Colonic mucosa (tissue), 4 donors: ENCODE data around the gene WWOX. TPM values are rescaled to one million over a fixed set of nuclear protein-coding genes. Genes with fewer than 3 reads are reported as not detected.

Experiments used
- DNase-seq: peaks from one replicate; pipeline ENCODE4 v3.0.0-alpha.2; 2020
- H3K27ac ChIP-seq: fragments of 200-600 bp; one replicate; pipeline ENCODE4 v1.8.0; 2021
- H3K27me3 ChIP-seq: fragments of 200-600 bp; one replicate; pipeline ENCODE4 v1.8.0; 2021
- H3K36me3 ChIP-seq: fragments of 200-600 bp; one replicate; pipeline ENCODE4 v1.8.0; 2021
- H3K4me1 ChIP-seq: fragments of 200-600 bp; one replicate; pipeline ENCODE4 v1.8.0; 2021; ENCODE audit warnings: mild to moderate bottlenecking
- H3K4me3 ChIP-seq: fragments of 200-600 bp; one replicate; pipeline ENCODE4 v1.8.0; 2021
- H3K9ac ChIP-seq, 2 donors: one replicate each; pipeline ENCODE4 v1.7.0; 2013; ENCODE audit warnings: control low read depth in 2 of 2, low read depth in 2 of 2, low read length in 2 of 2
- H3K9me3 ChIP-seq: fragments of 200-600 bp; one replicate; pipeline ENCODE4 v1.8.0; 2021
- intact Hi-C: fragments of 100-400 bp; cut with DNase I; formaldehyde crosslinking; loops from one replicate; pipeline ENCODE4 v1.14.1; 2022
- total RNA-seq, 2 donors: library from RNA; stranded (reverse); fragmentation: NEBNext Ultra II Directional in 1 of 2; extraction: Animal tissue kit (Norgen Biotek cat#: 25700) in 1 of 2; gene quantifications; one replicate each; pipeline ENCODE4 v1.2.1, GENCODE V29; 2021
- TF ChIP-seq, protein P1 (sequence below): fragments of 200-600 bp; IDR thresholded peaks from one replicate; pipeline ENCODE4 v1.8.0; 2022; ENCODE audit warnings: antibody characterized with exemption, mild to moderate bottlenecking
- donor health status: healthy.
- donor health status: DM: no; HTN: no; CAD: no.
- donor health status: DM: no; HTN: no; CAD: no.

WWOX gene
- total RNA-seq, 2 donors from 2014 or later = 7.2 to 11.0 TPM

- no peak for DNase-seq
These were observed 690.1 kb downstream of the WWOX start for GRCh38 chr16:78789561-78789960.

GRCh38 chr16:78791011-78791410 is 691.6 kb downstream of the WWOX start:
- intact Hi-C loops = no loop called here

More at GRCh38 chr16:78789561-78789960, 690.1 kb downstream of the WWOX start:
- H3K4me1 ChIP-seq = no peaks in the 10 kb centered on the region
- intact Hi-C loops = no loop called here
- H3K27me3 ChIP-seq = no peaks in the 10 kb centered on the region
- no peak overlapping the region for H3K27ac ChIP-seq
- TF ChIP-seq, protein P1, sequence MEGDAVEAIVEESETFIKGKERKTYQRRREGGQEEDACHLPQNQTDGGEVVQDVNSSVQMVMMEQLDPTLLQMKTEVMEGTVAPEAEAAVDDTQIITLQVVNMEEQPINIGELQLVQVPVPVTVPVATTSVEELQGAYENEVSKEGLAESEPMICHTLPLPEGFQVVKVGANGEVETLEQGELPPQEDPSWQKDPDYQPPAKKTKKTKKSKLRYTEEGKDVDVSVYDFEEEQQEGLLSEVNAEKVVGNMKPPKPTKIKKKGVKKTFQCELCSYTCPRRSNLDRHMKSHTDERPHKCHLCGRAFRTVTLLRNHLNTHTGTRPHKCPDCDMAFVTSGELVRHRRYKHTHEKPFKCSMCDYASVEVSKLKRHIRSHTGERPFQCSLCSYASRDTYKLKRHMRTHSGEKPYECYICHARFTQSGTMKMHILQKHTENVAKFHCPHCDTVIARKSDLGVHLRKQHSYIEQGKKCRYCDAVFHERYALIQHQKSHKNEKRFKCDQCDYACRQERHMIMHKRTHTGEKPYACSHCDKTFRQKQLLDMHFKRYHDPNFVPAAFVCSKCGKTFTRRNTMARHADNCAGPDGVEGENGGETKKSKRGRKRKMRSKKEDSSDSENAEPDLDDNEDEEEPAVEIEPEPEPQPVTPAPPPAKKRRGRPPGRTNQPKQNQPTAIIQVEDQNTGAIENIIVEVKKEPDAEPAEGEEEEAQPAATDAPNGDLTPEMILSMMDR = no peak
- no peaks in the 10 kb centered on the region for H3K36me3 ChIP-seq
- no peak overlapping the region for H3K9ac ChIP-seq
- no peaks in the 10 kb centered on the region for H3K9me3 ChIP-seq
- H3K4me3 ChIP-seq = no peak overlapping the region

DNA sequence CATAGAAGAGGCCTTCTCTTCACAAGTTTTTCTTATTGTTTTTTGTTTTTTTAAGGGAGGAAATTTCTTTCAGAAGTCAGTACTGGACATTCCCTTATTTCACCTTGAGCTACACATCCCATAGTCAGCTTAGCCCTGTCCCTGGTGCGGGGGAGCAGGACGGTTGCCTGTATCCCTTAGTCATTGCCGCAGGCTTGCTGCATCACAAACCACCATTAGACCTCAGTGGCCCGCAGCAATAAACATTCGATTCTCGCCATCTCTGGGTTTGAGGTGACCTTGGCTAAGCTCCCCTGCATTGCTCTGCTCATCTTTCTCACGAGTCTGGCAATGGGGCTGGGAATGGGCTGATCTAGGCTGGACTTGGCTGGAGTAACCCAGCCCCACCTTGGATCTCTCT is 692.5 kb downstream of the WWOX start:
- Histone ChIP-seq H3K9ac (no peak overlapping the region), H3K4me3 (no peak overlapping the region), H3K36me3 (no peaks in the 10 kb centered on the region), H3K9me3 (no peaks in the 10 kb centered on the region), H3K27ac (no peak overlapping the region), H3K27me3 (no peaks in the 10 kb centered on the region), H3K4me1 (no peaks in the 10 kb centered on the region)
- intact Hi-C loops = no loop called here
- TF ChIP-seq, protein P1 = no peak
- DNase-seq = no peak

More at GRCh38 chr16:78791011-78791410, 691.6 kb downstream of the WWOX start:
- TF ChIP-seq, protein P1 = no peak
- H3K27ac ChIP-seq = no peak overlapping the region
- H3K4me3 ChIP-seq = no peak overlapping the region
- H3K4me1 ChIP-seq = no peaks in the 10 kb centered on the region
- no peaks in the 10 kb centered on the region for H3K27me3 ChIP-seq
- H3K9me3 ChIP-seq = no peaks in the 10 kb centered on the region
- no peaks in the 10 kb centered on the region for H3K36me3 ChIP-seq
- DNase-seq = no peak
- no peak overlapping the region for H3K9ac ChIP-seq

GRCh38 chr16:78792952-78793351 is 693.5 kb downstream of the WWOX start:
- intact Hi-C loops = no loop called here

DNA sequence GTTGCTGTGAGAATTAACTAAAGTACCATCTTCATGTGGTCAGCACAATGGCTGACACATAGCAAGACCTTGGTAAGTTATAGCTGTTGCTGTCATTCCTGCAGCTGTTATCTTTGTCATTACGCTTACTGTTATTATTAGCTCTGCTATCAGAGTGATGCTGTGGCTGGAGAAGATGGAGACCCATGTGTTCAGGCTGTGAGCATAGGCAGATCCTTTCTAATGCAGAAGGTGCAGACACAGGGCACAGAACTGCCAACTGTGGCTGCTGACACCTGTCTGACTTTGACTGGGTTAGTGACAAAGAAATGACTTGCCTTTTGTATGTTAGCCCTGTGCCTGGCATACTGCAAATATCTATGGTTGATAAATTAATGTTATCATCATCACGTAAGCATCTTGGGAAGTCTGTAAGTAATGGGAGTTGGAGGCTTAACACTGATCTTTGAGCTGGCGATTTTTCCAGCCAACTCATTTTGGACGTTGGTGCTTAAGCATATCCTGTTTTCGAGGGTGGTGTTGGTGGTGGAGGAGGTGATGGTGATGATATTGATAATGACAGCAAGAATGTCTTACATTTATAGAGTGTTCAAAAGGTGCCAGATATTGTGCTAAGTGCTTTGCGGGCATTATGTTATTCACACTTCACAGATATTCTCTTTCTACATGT is 695.3 kb downstream of the WWOX start:
- no peaks in the 10 kb centered on the region for H3K27me3 ChIP-seq
- H3K9ac ChIP-seq = no peak overlapping the region
- no peak overlapping the region for H3K4me3 ChIP-seq
- intact Hi-C loops = no loop called here
- no peaks in the 10 kb centered on the region for H3K4me1 ChIP-seq
- H3K36me3 ChIP-seq = no peaks in the 10 kb centered on the region
- H3K27ac ChIP-seq = no peak overlapping the region
- H3K9me3 ChIP-seq = no peaks in the 10 kb centered on the region
- TF ChIP-seq, protein P1 = no peak
- DNase-seq = no peak

More at GRCh38 chr16:78792952-78793351, 693.5 kb downstream of the WWOX start:
- no peaks in the 10 kb centered on the region for H3K36me3 ChIP-seq
- no peak for DNase-seq
- no peak overlapping the region for H3K9ac ChIP-seq
- H3K4me3 ChIP-seq = no peak overlapping the region
- H3K4me1 ChIP-seq = no peaks in the 10 kb centered on the region
- TF ChIP-seq, protein P1 = no peak
- no peaks in the 10 kb centered on the region for H3K9me3 ChIP-seq
- H3K27ac ChIP-seq = no peak overlapping the region
- H3K27me3 ChIP-seq = no peaks in the 10 kb centered on the region
